GM12878 (cell line): ENCODE measurements around the gene TNNT3. TPM values are rescaled to one million over a fixed set of nuclear protein-coding genes. Genes with fewer than 3 reads are reported as not detected.
A peak's percentile ranks its signal among the peaks of the same experiment; 100 is the strongest.
"Not testable (repeated sequence)": the region's sequence is repeated elsewhere in the genome, so short reads cannot be mapped to it uniquely, and the experiment has no call there.

Experiments
- ATAC-seq: fragments of 200-7000 bp; cut with Tn5 transposase; 3 replicates; pipeline ENCODE4 v1.9.1; 2020; ENCODE audit warnings: mild to moderate bottlenecking, moderate library complexity
- BruUV-seq: library from RNA; stranded (reverse); fragments of 400-500 nt; replicated peaks from 2 replicates; lab custom pipeline; 2021; lab: Mats Ljungman, UMichigan
- CTCF ChIA-PET: fragments of 300-600 bp; sonication (Branson Sonifier 250); formaldehyde crosslinking; extraction: SDS; loops from one replicate; lab custom pipeline; 2021; ENCODE audit warnings: inconsistent platforms; lab: Yijun Ruan, JAX
- POLR2A ChIA-PET: fragments of 350-600 bp; formaldehyde crosslinking; extraction: SDS; loops from one replicate; lab custom pipeline; 2021; ENCODE audit warnings: inconsistent platforms; lab: Charles Lee
- RAD21 ChIA-PET: fragments of 300-600 bp; sonication (Branson Sonifier 250); formaldehyde crosslinking; loops from one replicate; lab custom pipeline; 2023; ENCODE audit warnings: antibody characterized with exemption; ENCODE audit not compliant: unreplicated experiment; lab: Charles Lee
- SMC1A ChIA-PET: fragments of 300-600 bp; sonication (Branson Sonifier 250); formaldehyde crosslinking; loops from one replicate; lab custom pipeline; 2023; ENCODE audit not compliant: unreplicated experiment, uncharacterized antibody; lab: Charles Lee
- DNase-seq: peaks from one replicate; pipeline ENCODE4 v3.0.0-alpha.2; 2011; ENCODE audit warnings: low read depth, low spot score
- FAIRE-seq: peaks from 3 replicates; lab custom pipeline; 2011; peaks lifted over from hg19 to GRCh38; lab: Jason Lieb, UNC
- H2AFZ ChIP-seq: 2 replicates; pipeline ENCODE4 v1.6.0; 2011; ENCODE audit warnings: low read depth, low read length, control low read depth; ENCODE audit not compliant: control insufficient read depth
- H3K27ac ChIP-seq: 2 replicates; pipeline ENCODE4 v1.5.1; 2011; ENCODE audit warnings: control low read depth; ENCODE audit not compliant: control insufficient read depth, insufficient read depth
- H3K27me3 ChIP-seq, 2 experiments: replicated peaks in 1 of 2; 2 replicates each; pipeline versions ENCODE4 v1.6.0 to v1.6.1; 2011; ENCODE audit warnings: low read length in 1 of 2; ENCODE audit not compliant: control insufficient read depth in 2 of 2, insufficient read depth in 2 of 2
- H3K36me3 ChIP-seq, 2 experiments: 2 replicates each; pipeline ENCODE4 v1.5.1; 2011; ENCODE audit warnings: low read length in 1 of 2; ENCODE audit not compliant: control insufficient read depth in 2 of 2, insufficient read depth in 2 of 2
- H3K4me1 ChIP-seq: 2 replicates; pipeline ENCODE4 v1.6.1; 2011; ENCODE audit warnings: mild to moderate bottlenecking, low read length, moderate library complexity, mixed read lengths; ENCODE audit not compliant: control insufficient read depth, insufficient read depth
- H3K4me2 ChIP-seq: 2 replicates; pipeline ENCODE4 v1.6.0; 2011; ENCODE audit warnings: control low read depth; ENCODE audit not compliant: control insufficient read depth, insufficient read depth
- H3K4me3 ChIP-seq: fragments of 200-600 bp; sonication (generic); 2 replicates; pipeline ENCODE4 v1.5.1; 2016
- H3K79me2 ChIP-seq: 2 replicates; pipeline ENCODE4 v1.6.0; 2011; ENCODE audit warnings: low read length; ENCODE audit not compliant: control insufficient read depth, insufficient read depth
- H3K9ac ChIP-seq: 2 replicates; pipeline ENCODE4 v1.8.0; 2011; ENCODE audit warnings: low read length, control low read depth, mixed read lengths; ENCODE audit not compliant: control insufficient read depth, insufficient read depth
- H3K9me3 ChIP-seq: replicated peaks from 3 replicates; pipeline ENCODE4 v1.5.1; 2011; ENCODE audit warnings: mild to moderate bottlenecking, low read length; ENCODE audit not compliant: control insufficient read depth, insufficient read depth
- H4K20me1 ChIP-seq: 2 replicates; pipeline ENCODE4 v1.6.0; 2011; ENCODE audit not compliant: control insufficient read depth, insufficient read depth
- BCL11A ChIP-seq: IDR thresholded peaks from 2 replicates; pipeline ENCODE4 v1.6.1; 2011; ENCODE audit warnings: low read depth, low read length
- CBX5 ChIP-seq: sonication (generic); IDR thresholded peaks from 2 replicates; pipeline ENCODE4 v1.6.1; 2016; ENCODE audit warnings: low read depth, moderate library complexity, mild to moderate bottlenecking, inconsistent platforms
- ESRRA ChIP-seq: IDR thresholded peaks from 2 replicates; pipeline ENCODE4 v1.6.1; 2012; ENCODE audit warnings: mild to moderate bottlenecking, low read length, improper control_type of control experiment
- HDAC6 ChIP-seq: fragments of 200-600 bp; sonication (generic); IDR thresholded peaks from one replicate; pipeline ENCODE4 v1.8.0; 2017; ENCODE audit warnings: antibody characterized with exemption; ENCODE audit not compliant: unreplicated experiment
- HDGF ChIP-seq: fragments of 450-650 bp; IDR thresholded peaks from 2 replicates; pipeline ENCODE4 v1.6.1; 2016; ENCODE audit warnings: antibody characterized with exemption
- KDM1A ChIP-seq: fragments of 200-600 bp; sonication (generic); IDR thresholded peaks from 2 replicates; pipeline ENCODE4 v1.6.1; 2016; ENCODE audit warnings: borderline replicate concordance
- POLR2A ChIP-seq: IDR thresholded peaks from 2 replicates; pipeline ENCODE4 v1.6.1; 2011; ENCODE audit warnings: low read depth, mild to moderate bottlenecking, low read length
- POU2F2 ChIP-seq: IDR thresholded peaks from 3 replicates; pipeline ENCODE4 v1.6.1; 2011; ENCODE audit warnings: low read depth, mild to moderate bottlenecking, low read length, borderline replicate concordance
- RAD21 ChIP-seq: IDR thresholded peaks from 2 replicates; pipeline ENCODE4 v1.6.1; 2011; ENCODE audit warnings: mild to moderate bottlenecking, low read depth, low read length, moderate library complexity; ENCODE audit not compliant: insufficient read depth
- TCF12 ChIP-seq: IDR thresholded peaks from 2 replicates; pipeline ENCODE4 v1.6.1; 2011; ENCODE audit warnings: low read depth, mild to moderate bottlenecking, low read length
- TCF7 ChIP-seq: IDR thresholded peaks from 2 replicates; pipeline ENCODE4 v1.6.1; 2014; ENCODE audit warnings: antibody characterized with exemption, borderline replicate concordance
- ZNF384 ChIP-seq: IDR thresholded peaks from 2 replicates; pipeline ENCODE4 v1.6.1; 2012; ENCODE audit warnings: low read depth, mild to moderate bottlenecking, low read length, improper control_type of control experiment, borderline replicate concordance
- WGBS: methylation state at CpG from one replicate; pipeline ENCODE4 v1.1.6; 2016; ENCODE audit warnings: low lambda C conversion rate; ENCODE audit not compliant: insufficient replicate concordance, insufficient coverage; ENCODE audit errors: missing lambda C conversion rate; 5-methylcytosine and 5-hydroxymethylcytosine counted together
- in situ Hi-C: fragments of 300-500 bp; cut with MboI; formaldehyde crosslinking; loops from 9 replicates; pipeline ENCODE4 v1.14.3; 2018; ENCODE audit warnings: mixed read lengths
- intact Hi-C: fragments of 100-400 bp; cut with micrococcal nuclease; formaldehyde crosslinking; loops from one replicate; pipeline ENCODE4 v1.14.2; 2022; ENCODE audit not compliant: unreplicated experiment
- polyA plus RNA-seq, 11 experiments: library from polyadenylated mRNA; depleted of rRNA in 4 of 11; unstranded in 6 of 11; stranded (reverse) in 5 of 11; fragments of >200 nt; fragmentation: Nextera tagmentation in 4 of 11; fragmentation: Illumina TruSeq in 1 of 11; extraction: Ambion mirVana in 4 of 11; extraction: Trizol in 1 of 11; gene quantifications; 1 replicate in 1 of 11; 2 replicates in 10 of 11; pipeline versions ENCODE4 v1.2.1 to v1.2.3, GENCODE V29; 2011 to 2016; ENCODE audit warnings: inconsistent platforms in 2 of 11, missing spikeins in 2 of 11, low read depth in 1 of 11
- total RNA-seq, 4 experiments: library from RNA; depleted of rRNA in 3 of 4; stranded (reverse); fragments of >200 nt in 3 of 4; fragmentation: Illumina TruSeq in 1 of 4; extraction: Trizol in 1 of 4; gene quantifications; 2 replicates each; pipeline versions ENCODE4 v1.2.1 to v1.2.3, GENCODE V29; 2013 to 2021
- TF ChIP-seq, protein P1 (sequence below): fragments of 450-650 bp; IDR thresholded peaks from 2 replicates; pipeline ENCODE4 v1.6.1; 2017; ENCODE audit warnings: low read depth, mild to moderate bottlenecking, moderate library complexity
- TF ChIP-seq, protein P2 (sequence below): fragments of 150-350 bp; IDR thresholded peaks from 2 replicates; pipeline ENCODE4 v1.6.1; 2014; ENCODE audit warnings: mild to moderate bottlenecking, low read depth, low read length

The TNNT3 gene
- total and polyA plus RNA-seq, 10 of the 15 experiments (the other 5 are each of a cell fraction or from before 2014, with no cell fraction given) = 0.40 to 0.50 TPM; not detected in 8

DNA sequence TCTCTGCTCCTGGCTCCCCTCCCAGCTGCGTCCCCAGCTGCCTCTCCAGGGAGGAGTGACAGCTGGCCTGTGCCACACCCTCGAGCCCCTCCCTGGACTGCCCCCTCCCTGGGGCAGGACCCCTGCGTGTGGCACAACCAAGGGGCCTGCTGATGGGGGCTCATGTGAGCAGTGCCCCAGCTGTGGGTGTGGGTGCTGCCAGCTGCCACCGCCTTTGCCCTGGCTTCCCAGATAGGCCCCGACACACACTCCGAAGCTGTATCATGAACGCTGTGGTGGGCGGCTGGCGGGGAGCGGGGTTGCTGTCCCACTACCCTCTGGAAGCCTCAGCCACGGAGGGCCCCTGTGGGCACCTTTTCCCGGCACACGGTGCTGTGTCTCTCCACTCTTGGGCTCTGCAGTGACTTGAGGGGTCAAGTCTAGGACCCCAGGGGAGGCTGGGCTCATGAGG lies 43.6 kb upstream of the TNNT3 start:
- intact Hi-C loops, H3K36me3 ChIP-seq, H3K4me3 ChIP-seq, H3K79me2 ChIP-seq, H3K4me1 ChIP-seq, SMC1A ChIA-PET, POLR2A ChIA-PET, H3K9me3 ChIP-seq, H3K9ac ChIP-seq, H3K27ac ChIP-seq, in situ Hi-C loops, ATAC-seq, H3K27me3 ChIP-seq, FAIRE-seq, H2AFZ ChIP-seq, H3K4me2 ChIP-seq, H4K20me1 ChIP-seq, BruUV-seq, DNase-seq: not testable (repeated sequence)
- 94% methylated on average over 11 of the region's 13 CpGs for WGBS
- CTCF ChIA-PET = interaction anchor here (1.0 to 1.6 kb wide), 2 partner anchors 22 kb away, joined by 3 to 4 read pairs; no protein-coding TSS in a partner anchor
- RAD21 ChIA-PET = interaction anchor here (1.4 kb wide), 1 partner anchor 39 kb away, joined by 3 read pairs; no protein-coding TSS in a partner anchor
- 0 out of 2 replicates have a peak, but pooled peaks have one; percentile 1 for TF ChIP-seq POLR2A

DNA sequence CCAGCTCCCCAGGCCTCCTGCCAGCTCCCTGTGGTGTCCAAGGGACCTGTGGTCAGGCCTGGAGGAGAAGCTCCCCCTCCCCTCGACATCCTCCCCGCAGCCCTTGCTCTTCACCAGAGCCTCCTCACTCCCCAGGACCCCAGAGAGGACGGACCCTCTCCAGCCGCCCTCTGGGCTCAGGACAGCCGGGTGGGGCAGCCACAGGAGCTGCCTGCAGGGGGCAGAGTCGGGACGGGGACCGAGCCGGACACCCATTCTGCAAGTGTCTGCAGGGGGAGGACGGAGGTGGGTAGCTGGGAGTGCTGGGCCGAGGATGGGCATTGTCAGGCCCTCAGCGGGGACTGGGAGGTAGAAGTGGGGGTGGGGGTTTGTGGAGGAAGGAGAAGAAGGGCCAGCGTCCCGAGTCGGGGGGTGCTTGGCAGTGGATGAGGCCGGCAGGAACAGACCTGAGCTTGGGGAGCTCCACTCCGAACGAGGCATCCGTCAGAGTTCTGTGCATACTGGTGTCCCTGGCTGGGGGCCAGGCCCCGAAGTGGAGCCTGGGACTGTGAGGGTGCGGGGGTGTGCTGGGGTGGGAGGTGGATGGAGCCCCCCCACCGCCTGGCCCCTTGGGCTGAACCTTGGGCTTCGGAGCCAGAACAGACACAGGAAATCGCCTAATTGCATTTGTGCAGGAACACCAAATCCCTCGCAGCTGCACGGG lies 43.0 kb upstream of the TNNT3 start:
- H3K4me1 ChIP-seq = no peaks in the 10 kb centered on the region; the same call in 1 of the 2 replicates
- H3K27me3 ChIP-seq = no peaks in the 10 kb centered on the region
- no peaks in the 10 kb centered on the region; the same call in none of the 2 replicates for H3K79me2 ChIP-seq
- no peak overlapping the region for H3K4me2 ChIP-seq
- FAIRE-seq (no peak), DNase-seq (no peak), ATAC-seq (peak; percentile 46; the same call in 2 of the 3 replicates)
- ChIA-PET SMC1A (no interaction called here), POLR2A (no interaction called here), CTCF (interaction anchor here (1.0 to 1.6 kb wide), 2 partner anchors 21 to 23 kb away, joined by 3 to 4 read pairs; no protein-coding TSS in a partner anchor), RAD21 (interaction anchor here (1.4 kb wide), 1 partner anchor 40 kb away, joined by 3 read pairs; no protein-coding TSS in a partner anchor)
- intact Hi-C loops = no loop called here
- H2AFZ ChIP-seq = no peak overlapping the region
- H3K4me3 ChIP-seq = no peak overlapping the region
- H3K9me3 ChIP-seq = no peaks in the 10 kb centered on the region
- H3K9ac ChIP-seq = no peak overlapping the region
- H3K36me3 ChIP-seq = peaks cover 0 to 12% of the 10 kb centered on the region in 2 experiments; a peak in 2 of 4 replicates
- H4K20me1 ChIP-seq = no peaks in the 10 kb centered on the region
- 78% methylated on average over 23 of the region's 26 CpGs for WGBS
- in situ Hi-C loops = no loop called here
- H3K27ac ChIP-seq = no peak overlapping the region
- BruUV-seq = no TSS peak
- TF ChIP-seq ZNF384 = no peak
- no peak for TF ChIP-seq CBX5
- no peak for TF ChIP-seq POU2F2
- TF ChIP-seq, protein P1, sequence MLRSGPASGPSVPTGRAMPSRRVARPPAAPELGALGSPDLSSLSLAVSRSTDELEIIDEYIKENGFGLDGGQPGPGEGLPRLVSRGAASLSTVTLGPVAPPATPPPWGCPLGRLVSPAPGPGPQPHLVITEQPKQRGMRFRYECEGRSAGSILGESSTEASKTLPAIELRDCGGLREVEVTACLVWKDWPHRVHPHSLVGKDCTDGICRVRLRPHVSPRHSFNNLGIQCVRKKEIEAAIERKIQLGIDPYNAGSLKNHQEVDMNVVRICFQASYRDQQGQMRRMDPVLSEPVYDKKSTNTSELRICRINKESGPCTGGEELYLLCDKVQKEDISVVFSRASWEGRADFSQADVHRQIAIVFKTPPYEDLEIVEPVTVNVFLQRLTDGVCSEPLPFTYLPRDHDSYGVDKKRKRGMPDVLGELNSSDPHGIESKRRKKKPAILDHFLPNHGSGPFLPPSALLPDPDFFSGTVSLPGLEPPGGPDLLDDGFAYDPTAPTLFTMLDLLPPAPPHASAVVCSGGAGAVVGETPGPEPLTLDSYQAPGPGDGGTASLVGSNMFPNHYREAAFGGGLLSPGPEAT = no peak
- TF ChIP-seq, protein P2, sequence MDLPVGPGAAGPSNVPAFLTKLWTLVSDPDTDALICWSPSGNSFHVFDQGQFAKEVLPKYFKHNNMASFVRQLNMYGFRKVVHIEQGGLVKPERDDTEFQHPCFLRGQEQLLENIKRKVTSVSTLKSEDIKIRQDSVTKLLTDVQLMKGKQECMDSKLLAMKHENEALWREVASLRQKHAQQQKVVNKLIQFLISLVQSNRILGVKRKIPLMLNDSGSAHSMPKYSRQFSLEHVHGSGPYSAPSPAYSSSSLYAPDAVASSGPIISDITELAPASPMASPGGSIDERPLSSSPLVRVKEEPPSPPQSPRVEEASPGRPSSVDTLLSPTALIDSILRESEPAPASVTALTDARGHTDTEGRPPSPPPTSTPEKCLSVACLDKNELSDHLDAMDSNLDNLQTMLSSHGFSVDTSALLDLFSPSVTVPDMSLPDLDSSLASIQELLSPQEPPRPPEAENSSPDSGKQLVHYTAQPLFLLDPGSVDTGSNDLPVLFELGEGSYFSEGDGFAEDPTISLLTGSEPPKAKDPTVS = no peak
- no peak for TF ChIP-seq TCF7
- TF ChIP-seq HDAC6 = no peak
- TF ChIP-seq RAD21 = peak; percentile 17; the same call in 1 of the 2 replicates
- no peak for TF ChIP-seq ESRRA
- no peak for TF ChIP-seq TCF12
- no peak for TF ChIP-seq BCL11A
- no peak for TF ChIP-seq KDM1A
- no peak for TF ChIP-seq HDGF
